Vagina (tissue), 2 donors: ENCODE measurements around the gene DCC. TPM values are rescaled to one million over a fixed set of nuclear protein-coding genes. Genes with fewer than 3 reads are reported as not detected.

ENCODE experiments used
- DNase-seq, 2 donors: peaks; one replicate each; pipeline ENCODE4 v3.0.0-alpha.2; 2017; ENCODE audit errors: extremely low spot score in 2 of 2
- H3K27ac ChIP-seq: fragments of 200-600 bp; sonication (generic); one replicate; pipeline ENCODE4 v1.5.1; 2019
- H3K27me3 ChIP-seq: fragments of 200-600 bp; sonication (generic); one replicate; pipeline ENCODE4 v1.5.1; 2019
- H3K36me3 ChIP-seq, 2 donors: fragments of 200-600 bp; sonication (generic); one replicate each; pipeline ENCODE4 v1.5.1; 2017 to 2019
- H3K4me1 ChIP-seq: fragments of 200-600 bp; sonication (generic); one replicate; pipeline ENCODE4 v1.5.1; 2019
- H3K4me3 ChIP-seq, 2 donors: fragments of 200-600 bp; sonication (generic); 1 replicate in 1 of 2; 2 replicates in 1 of 2; pipeline ENCODE4 v1.5.1; 2016 to 2019
- H3K9me3 ChIP-seq: fragments of 200-600 bp; sonication (generic); one replicate; pipeline ENCODE4 v1.5.1; 2019
- CTCF ChIP-seq, 3 experiments: fragments of 450-650 bp in 2 of 3; fragments of 200-600 bp in 1 of 3; sonication (generic) in 1 of 3; IDR thresholded peaks; one replicate each; pipeline ENCODE4 v1.5.1; 2017 to 2019; ENCODE audit warnings: antibody characterized with exemption in 3 of 3, mild to moderate bottlenecking in 2 of 3, moderate library complexity in 2 of 3
- POLR2A ChIP-seq, 2 donors: fragments of 450-650 bp; IDR thresholded peaks; one replicate each; pipeline ENCODE4 v1.6.1; 2017; ENCODE audit warnings: antibody characterized with exemption in 2 of 2, mild to moderate bottlenecking in 2 of 2, moderate library complexity in 2 of 2
- POLR2AphosphoS5 ChIP-seq, 2 donors: sonication (generic); formaldehyde crosslinking; IDR thresholded peaks; one replicate each; pipeline ENCODE4 v1.9.0; 2017; ENCODE audit warnings: antibody characterized with exemption in 2 of 2, mild to moderate bottlenecking in 2 of 2, low read depth in 1 of 2; ENCODE audit not compliant: insufficient read depth in 1 of 2
- intact Hi-C: fragments of 100-400 bp; cut with DNase I; formaldehyde crosslinking; loops from one replicate; pipeline ENCODE4 v1.15.1; 2023
- total RNA-seq: library from RNA; depleted of rRNA; stranded (reverse); fragments of >200 nt; gene quantifications from one replicate; pipeline ENCODE4 v1.2.3, GENCODE V29; 2016

DCC gene
- total RNA-seq, 1 donor from 2014 or later = not detected

- H3K4me1 ChIP-seq = no peaks in the 10 kb centered on the region
- H3K36me3 ChIP-seq = no peaks in the 10 kb centered on the region
- no peak overlapping the region for H3K27ac ChIP-seq
- no peaks in the 10 kb centered on the region for H3K27me3 ChIP-seq
- no peak overlapping the region for H3K4me3 ChIP-seq
- TF ChIP-seq POLR2AphosphoS5 (IDR thresholded peaks at IDR 0.05; ENCODE audit: insufficient read depth in 1 of 2, low read depth in 1 of 2) (no peak), CTCF (IDR thresholded peaks at IDR 0.05) (no peak), POLR2A (IDR thresholded peaks at IDR 0.05) (no peak)
- H3K9me3 ChIP-seq = no peaks in the 10 kb centered on the region
- DNase-seq = no peak
- intact Hi-C loops = no loop called here
These were observed 476.1 kb downstream of the DCC start for GRCh38 chr18:52816121-52816520.

GRCh38 chr18:52822160-52822559 is 482.2 kb downstream of the DCC start:
- Histone ChIP-seq H3K4me1 (no peaks in the 10 kb centered on the region), H3K36me3 (no peaks in the 10 kb centered on the region), H3K27me3 (no peaks in the 10 kb centered on the region), H3K27ac (no peak overlapping the region), H3K9me3 (no peaks in the 10 kb centered on the region), H3K4me3 (no peak overlapping the region)
- intact Hi-C loops = no loop called here
- TF ChIP-seq POLR2AphosphoS5 (IDR thresholded peaks at IDR 0.05; ENCODE audit: insufficient read depth in 1 of 2, low read depth in 1 of 2) (no peak), CTCF (IDR thresholded peaks at IDR 0.05) (no peak), POLR2A (IDR thresholded peaks at IDR 0.05) (no peak)
- DNase-seq = no peak

- no peak overlapping the region for H3K4me3 ChIP-seq
- DNase-seq = no peak
- H3K27me3 ChIP-seq = no peaks in the 10 kb centered on the region
- intact Hi-C loops = no loop called here
- H3K9me3 ChIP-seq = no peaks in the 10 kb centered on the region
- TF ChIP-seq CTCF (IDR thresholded peaks at IDR 0.05) (no peak), POLR2AphosphoS5 (IDR thresholded peaks at IDR 0.05; ENCODE audit: insufficient read depth in 1 of 2, low read depth in 1 of 2) (no peak), POLR2A (IDR thresholded peaks at IDR 0.05) (no peak)
- H3K36me3 ChIP-seq = no peaks in the 10 kb centered on the region
- no peaks in the 10 kb centered on the region for H3K4me1 ChIP-seq
- H3K27ac ChIP-seq = no peak overlapping the region
These were observed 484.1 kb downstream of the DCC start for GRCh38 chr18:52824126-52824525.

- Histone ChIP-seq H3K27ac (no peak overlapping the region), H3K4me1 (no peaks in the 10 kb centered on the region), H3K27me3 (no peaks in the 10 kb centered on the region), H3K36me3 (no peaks in the 10 kb centered on the region), H3K9me3 (no peaks in the 10 kb centered on the region), H3K4me3 (no peak overlapping the region)
- TF ChIP-seq POLR2AphosphoS5 (IDR thresholded peaks at IDR 0.05; ENCODE audit: insufficient read depth in 1 of 2, low read depth in 1 of 2) (no peak), POLR2A (IDR thresholded peaks at IDR 0.05) (no peak), CTCF (IDR thresholded peaks at IDR 0.05) (no peak)
- no peak for DNase-seq
- intact Hi-C loops = no loop called here
These were observed 487.0 kb downstream of the DCC start for GRCh38 chr18:52826994-52827393.

GRCh38 chr18:52829320-52829719 is 489.3 kb downstream of the DCC start:
- no peaks in the 10 kb centered on the region for H3K27me3 ChIP-seq
- H3K9me3 ChIP-seq = no peaks in the 10 kb centered on the region
- DNase-seq = no peak
- no peaks in the 10 kb centered on the region for H3K36me3 ChIP-seq
- no peak overlapping the region for H3K27ac ChIP-seq
- intact Hi-C loops = no loop called here
- H3K4me1 ChIP-seq = no peaks in the 10 kb centered on the region
- TF ChIP-seq POLR2A (IDR thresholded peaks at IDR 0.05) (no peak), CTCF (IDR thresholded peaks at IDR 0.05) (no peak), POLR2AphosphoS5 (IDR thresholded peaks at IDR 0.05; ENCODE audit: insufficient read depth in 1 of 2, low read depth in 1 of 2) (no peak)
- no peak overlapping the region for H3K4me3 ChIP-seq
